H1 (cell line): Measurements from ENCODE around the gene EZH1. TPM values are rescaled to one million over a fixed set of nuclear protein-coding genes. Genes with fewer than 3 reads are reported as not detected.

Source experiments
- EP300 ChIP-seq, 2 experiments: IDR thresholded peaks; 1 replicate in 1 of 2; 2 replicates in 1 of 2; pipeline ENCODE4 v1.6.1; 2011 to 2012; ENCODE audit warnings: low read depth in 2 of 2, low read length in 2 of 2, mild to moderate bottlenecking in 2 of 2, borderline replicate concordance in 1 of 2, inconsistent platforms in 1 of 2, moderate library complexity in 1 of 2
- HDAC6 ChIP-seq: IDR thresholded peaks from one replicate; pipeline ENCODE4 v1.7.1; 2012; ENCODE audit warnings: low read depth, mild to moderate bottlenecking, inconsistent platforms, low read length, moderate library complexity
- KDM4A ChIP-seq: IDR thresholded peaks from one replicate; pipeline ENCODE4 v1.7.1; 2012; ENCODE audit warnings: low read depth, mild to moderate bottlenecking, moderate library complexity, low read length, inconsistent platforms; ENCODE audit not compliant: severe bottlenecking
- RNF2 ChIP-seq: fragments of 200-900, 300-1000 bp; sonication (generic); IDR thresholded peaks from 2 replicates; pipeline ENCODE4 v1.7.1; 2016; ENCODE audit warnings: borderline replicate concordance, low read depth, mild to moderate bottlenecking, antibody characterized with exemption, low read length; ENCODE audit not compliant: poor library complexity, severe bottlenecking; ENCODE audit errors: missing control alignments
- SAP30 ChIP-seq: fragments of 300-600 bp; sonication (generic); IDR thresholded peaks from 2 replicates; pipeline ENCODE4 v1.7.1; 2012; ENCODE audit warnings: low read length, moderate library complexity, mild to moderate bottlenecking, inconsistent platforms; ENCODE audit not compliant: insufficient read depth, insufficient replicate concordance
- SIRT6 ChIP-seq: IDR thresholded peaks from one replicate; pipeline ENCODE4 v1.7.1; 2012; ENCODE audit warnings: low read length, inconsistent platforms
- SUZ12 ChIP-seq: fragments of 200-600 bp; sonication (generic); IDR thresholded peaks from 2 replicates; pipeline ENCODE4 v1.6.1; 2012; ENCODE audit warnings: mild to moderate bottlenecking, inconsistent platforms, low read length, moderate library complexity, mixed read lengths
- TAF7 ChIP-seq: optimal IDR thresholded peaks from 2 replicates; pipeline ENCODE3; 2011; ENCODE audit warnings: low read depth, mild to moderate bottlenecking, inconsistent platforms, low read length, moderate library complexity, borderline replicate concordance
- polyA plus RNA-seq, 7 experiments: library from polyadenylated mRNA; depleted of rRNA in 3 of 7; stranded (reverse) in 5 of 7; unstranded in 2 of 7; fragments of >200 nt in 5 of 7; fragments of 200-250 nt in 2 of 7; gene quantifications; 1 replicate in 5 of 7; 2 replicates in 1 of 7; 4 replicates in 1 of 7; pipeline versions ENCODE4 v1.2.1 to v1.2.3, GENCODE V29; 2011 to 2013; ENCODE audit warnings: missing spikeins in 2 of 7, mixed read lengths in 2 of 7
- total RNA-seq: library from RNA; stranded (reverse); fragmentation: NEBNext Ultra II Directional; extraction: Animal tissue kit (Norgen Biotek cat#: 25700); gene quantifications from 2 replicates; pipeline ENCODE4 v1.2.1, GENCODE V29; 2021
- TF ChIP-seq, protein P1 (sequence below): fragments of 300-600 bp; sonication (generic); IDR thresholded peaks from 2 replicates; pipeline ENCODE4 v1.7.1; 2012; ENCODE audit warnings: low read length, moderate library complexity, mild to moderate bottlenecking, inconsistent platforms; ENCODE audit not compliant: insufficient replicate concordance

Gene EZH1
- total and polyA plus RNA-seq, 2 of the 8 experiments (the other 6 are each of a cell fraction or from before 2014, with no cell fraction given) = 17.4 to 20.8 TPM

DNA sequence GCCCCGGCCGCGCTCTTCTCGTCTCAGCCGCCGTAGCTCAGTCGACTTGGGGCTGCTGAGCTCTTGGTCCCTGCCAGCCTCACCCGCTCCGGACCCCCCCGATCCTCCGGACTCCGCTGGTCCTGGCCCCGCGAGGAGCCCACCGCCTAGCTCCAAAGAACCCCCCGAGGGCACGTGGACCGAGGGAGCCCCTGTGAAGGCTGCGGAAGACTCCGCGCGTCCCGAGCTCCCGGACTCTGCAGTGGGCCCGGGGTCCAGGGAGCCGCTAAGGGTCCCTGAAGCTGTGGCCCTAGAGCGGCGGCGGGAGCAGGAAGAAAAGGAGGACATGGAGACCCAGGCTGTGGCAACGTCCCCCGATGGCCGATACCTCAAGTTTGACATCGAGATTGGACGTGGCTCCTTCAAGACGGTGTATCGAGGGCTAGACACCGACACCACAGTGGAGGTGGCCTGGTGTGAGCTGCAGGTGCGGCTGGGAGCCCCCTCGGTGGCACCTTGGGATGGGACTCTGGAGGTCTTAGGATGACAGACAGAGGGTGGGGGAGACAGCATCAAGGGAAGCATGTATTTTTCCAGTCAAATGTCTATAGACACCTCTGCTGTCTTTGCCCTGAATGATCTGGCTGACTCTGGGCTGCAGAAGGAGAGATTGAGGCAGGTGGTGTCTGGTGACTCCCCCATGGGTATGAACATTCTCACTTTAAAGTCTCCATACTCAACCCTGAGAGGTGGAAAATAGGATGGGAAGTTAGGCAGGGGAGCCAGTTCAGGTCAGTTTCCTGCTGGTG lies 36.2 kb upstream of the EZH1 start (continued):
- TF ChIP-seq EP300 (IDR thresholded peaks at IDR 0.05; ENCODE audit: borderline replicate concordance in 1 of 2, low read depth in 2 of 2, low read length in 2 of 2) (no peak), SAP30 (no peak), HDAC6 (no peak), RNF2 (no peak), KDM4A (peak; percentile 68), SUZ12 (peak; percentile 23; the same call in 1 of the 2 replicates), SIRT6 (no peak), TAF7 (peak; percentile 35)
- TF ChIP-seq, protein P1, sequence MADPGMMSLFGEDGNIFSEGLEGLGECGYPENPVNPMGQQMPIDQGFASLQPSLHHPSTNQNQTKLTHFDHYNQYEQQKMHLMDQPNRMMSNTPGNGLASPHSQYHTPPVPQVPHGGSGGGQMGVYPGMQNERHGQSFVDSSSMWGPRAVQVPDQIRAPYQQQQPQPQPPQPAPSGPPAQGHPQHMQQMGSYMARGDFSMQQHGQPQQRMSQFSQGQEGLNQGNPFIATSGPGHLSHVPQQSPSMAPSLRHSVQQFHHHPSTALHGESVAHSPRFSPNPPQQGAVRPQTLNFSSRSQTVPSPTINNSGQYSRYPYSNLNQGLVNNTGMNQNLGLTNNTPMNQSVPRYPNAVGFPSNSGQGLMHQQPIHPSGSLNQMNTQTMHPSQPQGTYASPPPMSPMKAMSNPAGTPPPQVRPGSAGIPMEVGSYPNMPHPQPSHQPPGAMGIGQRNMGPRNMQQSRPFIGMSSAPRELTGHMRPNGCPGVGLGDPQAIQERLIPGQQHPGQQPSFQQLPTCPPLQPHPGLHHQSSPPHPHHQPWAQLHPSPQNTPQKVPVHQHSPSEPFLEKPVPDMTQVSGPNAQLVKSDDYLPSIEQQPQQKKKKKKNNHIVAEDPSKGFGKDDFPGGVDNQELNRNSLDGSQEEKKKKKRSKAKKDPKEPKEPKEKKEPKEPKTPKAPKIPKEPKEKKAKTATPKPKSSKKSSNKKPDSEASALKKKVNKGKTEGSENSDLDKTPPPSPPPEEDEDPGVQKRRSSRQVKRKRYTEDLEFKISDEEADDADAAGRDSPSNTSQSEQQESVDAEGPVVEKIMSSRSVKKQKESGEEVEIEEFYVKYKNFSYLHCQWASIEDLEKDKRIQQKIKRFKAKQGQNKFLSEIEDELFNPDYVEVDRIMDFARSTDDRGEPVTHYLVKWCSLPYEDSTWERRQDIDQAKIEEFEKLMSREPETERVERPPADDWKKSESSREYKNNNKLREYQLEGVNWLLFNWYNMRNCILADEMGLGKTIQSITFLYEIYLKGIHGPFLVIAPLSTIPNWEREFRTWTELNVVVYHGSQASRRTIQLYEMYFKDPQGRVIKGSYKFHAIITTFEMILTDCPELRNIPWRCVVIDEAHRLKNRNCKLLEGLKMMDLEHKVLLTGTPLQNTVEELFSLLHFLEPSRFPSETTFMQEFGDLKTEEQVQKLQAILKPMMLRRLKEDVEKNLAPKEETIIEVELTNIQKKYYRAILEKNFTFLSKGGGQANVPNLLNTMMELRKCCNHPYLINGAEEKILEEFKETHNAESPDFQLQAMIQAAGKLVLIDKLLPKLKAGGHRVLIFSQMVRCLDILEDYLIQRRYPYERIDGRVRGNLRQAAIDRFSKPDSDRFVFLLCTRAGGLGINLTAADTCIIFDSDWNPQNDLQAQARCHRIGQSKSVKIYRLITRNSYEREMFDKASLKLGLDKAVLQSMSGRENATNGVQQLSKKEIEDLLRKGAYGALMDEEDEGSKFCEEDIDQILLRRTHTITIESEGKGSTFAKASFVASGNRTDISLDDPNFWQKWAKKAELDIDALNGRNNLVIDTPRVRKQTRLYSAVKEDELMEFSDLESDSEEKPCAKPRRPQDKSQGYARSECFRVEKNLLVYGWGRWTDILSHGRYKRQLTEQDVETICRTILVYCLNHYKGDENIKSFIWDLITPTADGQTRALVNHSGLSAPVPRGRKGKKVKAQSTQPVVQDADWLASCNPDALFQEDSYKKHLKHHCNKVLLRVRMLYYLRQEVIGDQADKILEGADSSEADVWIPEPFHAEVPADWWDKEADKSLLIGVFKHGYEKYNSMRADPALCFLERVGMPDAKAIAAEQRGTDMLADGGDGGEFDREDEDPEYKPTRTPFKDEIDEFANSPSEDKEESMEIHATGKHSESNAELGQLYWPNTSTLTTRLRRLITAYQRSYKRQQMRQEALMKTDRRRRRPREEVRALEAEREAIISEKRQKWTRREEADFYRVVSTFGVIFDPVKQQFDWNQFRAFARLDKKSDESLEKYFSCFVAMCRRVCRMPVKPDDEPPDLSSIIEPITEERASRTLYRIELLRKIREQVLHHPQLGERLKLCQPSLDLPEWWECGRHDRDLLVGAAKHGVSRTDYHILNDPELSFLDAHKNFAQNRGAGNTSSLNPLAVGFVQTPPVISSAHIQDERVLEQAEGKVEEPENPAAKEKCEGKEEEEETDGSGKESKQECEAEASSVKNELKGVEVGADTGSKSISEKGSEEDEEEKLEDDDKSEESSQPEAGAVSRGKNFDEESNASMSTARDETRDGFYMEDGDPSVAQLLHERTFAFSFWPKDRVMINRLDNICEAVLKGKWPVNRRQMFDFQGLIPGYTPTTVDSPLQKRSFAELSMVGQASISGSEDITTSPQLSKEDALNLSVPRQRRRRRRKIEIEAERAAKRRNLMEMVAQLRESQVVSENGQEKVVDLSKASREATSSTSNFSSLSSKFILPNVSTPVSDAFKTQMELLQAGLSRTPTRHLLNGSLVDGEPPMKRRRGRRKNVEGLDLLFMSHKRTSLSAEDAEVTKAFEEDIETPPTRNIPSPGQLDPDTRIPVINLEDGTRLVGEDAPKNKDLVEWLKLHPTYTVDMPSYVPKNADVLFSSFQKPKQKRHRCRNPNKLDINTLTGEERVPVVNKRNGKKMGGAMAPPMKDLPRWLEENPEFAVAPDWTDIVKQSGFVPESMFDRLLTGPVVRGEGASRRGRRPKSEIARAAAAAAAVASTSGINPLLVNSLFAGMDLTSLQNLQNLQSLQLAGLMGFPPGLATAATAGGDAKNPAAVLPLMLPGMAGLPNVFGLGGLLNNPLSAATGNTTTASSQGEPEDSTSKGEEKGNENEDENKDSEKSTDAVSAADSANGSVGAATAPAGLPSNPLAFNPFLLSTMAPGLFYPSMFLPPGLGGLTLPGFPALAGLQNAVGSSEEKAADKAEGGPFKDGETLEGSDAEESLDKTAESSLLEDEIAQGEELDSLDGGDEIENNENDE = no peak
